Epithelial cell of esophagus (primary cell): ENCODE data around the gene TNNI3K.

Experiments
- DNase-seq: peaks from one replicate; pipeline ENCODE4 v3.0.0; 2010; ENCODE audit warnings: low read depth
- H3K4me3 ChIP-seq: 2 replicates; pipeline ENCODE4 v1.5.1; 2011; ENCODE audit warnings: mild to moderate bottlenecking, low read length, control low read depth
- TF ChIP-seq, protein P1 (sequence below): IDR thresholded peaks from 2 replicates; pipeline ENCODE4 v1.5.1; 2011; ENCODE audit warnings: low read depth, mild to moderate bottlenecking, low read length, control low read depth, inconsistent platforms; ENCODE audit not compliant: insufficient read depth; ENCODE audit errors: missing control alignments

TNNI3K gene

DNA sequence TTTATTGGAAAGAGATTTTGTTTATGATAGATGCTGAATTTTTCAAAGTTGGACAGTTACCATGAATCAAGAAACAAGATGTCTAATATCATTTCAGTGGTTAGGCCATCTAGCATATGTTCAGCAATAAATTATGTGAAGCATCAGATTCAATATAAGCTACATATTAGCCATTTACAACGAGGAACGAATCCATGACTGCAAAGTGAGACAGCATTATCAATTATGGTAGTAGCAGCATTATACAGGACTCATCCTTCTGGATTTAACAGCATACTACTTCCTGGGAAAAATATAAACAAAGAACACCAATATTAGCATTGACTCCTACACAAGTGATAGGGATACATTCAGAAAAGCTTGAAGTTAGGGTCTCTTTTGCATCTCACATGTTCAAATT is 218.1 kb downstream of the TNNI3K start:
- H3K4me3 ChIP-seq: no peak overlapping the region

DNA sequence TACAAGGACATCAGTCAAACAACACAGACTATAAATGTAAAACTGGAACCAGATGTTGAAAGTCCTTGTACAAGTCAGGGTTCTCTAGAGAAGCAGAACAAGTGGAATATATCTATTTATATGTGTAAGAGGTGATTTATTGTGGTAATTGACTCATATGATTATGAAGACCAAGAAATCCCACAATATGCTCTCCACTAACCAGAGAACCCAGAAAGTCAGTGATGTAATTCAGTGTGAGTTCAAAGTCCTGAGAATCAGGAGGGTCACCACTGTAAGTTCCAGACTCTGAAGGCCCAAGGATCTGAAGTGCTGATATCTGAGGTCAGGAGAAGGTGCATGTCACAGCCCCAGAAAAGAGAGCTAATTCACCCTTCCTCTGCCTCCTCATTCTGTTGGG is 220.2 kb downstream of the TNNI3K start:
- DNase-seq: no peak
- no peak overlapping the region for H3K4me3 ChIP-seq
- TF ChIP-seq, protein P1, sequence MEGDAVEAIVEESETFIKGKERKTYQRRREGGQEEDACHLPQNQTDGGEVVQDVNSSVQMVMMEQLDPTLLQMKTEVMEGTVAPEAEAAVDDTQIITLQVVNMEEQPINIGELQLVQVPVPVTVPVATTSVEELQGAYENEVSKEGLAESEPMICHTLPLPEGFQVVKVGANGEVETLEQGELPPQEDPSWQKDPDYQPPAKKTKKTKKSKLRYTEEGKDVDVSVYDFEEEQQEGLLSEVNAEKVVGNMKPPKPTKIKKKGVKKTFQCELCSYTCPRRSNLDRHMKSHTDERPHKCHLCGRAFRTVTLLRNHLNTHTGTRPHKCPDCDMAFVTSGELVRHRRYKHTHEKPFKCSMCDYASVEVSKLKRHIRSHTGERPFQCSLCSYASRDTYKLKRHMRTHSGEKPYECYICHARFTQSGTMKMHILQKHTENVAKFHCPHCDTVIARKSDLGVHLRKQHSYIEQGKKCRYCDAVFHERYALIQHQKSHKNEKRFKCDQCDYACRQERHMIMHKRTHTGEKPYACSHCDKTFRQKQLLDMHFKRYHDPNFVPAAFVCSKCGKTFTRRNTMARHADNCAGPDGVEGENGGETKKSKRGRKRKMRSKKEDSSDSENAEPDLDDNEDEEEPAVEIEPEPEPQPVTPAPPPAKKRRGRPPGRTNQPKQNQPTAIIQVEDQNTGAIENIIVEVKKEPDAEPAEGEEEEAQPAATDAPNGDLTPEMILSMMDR: no peak

More for the DNA sequence above, 218.1 kb downstream of the TNNI3K start:
- TF ChIP-seq, protein P1: no peak
- DNase-seq: no peak

DNA sequence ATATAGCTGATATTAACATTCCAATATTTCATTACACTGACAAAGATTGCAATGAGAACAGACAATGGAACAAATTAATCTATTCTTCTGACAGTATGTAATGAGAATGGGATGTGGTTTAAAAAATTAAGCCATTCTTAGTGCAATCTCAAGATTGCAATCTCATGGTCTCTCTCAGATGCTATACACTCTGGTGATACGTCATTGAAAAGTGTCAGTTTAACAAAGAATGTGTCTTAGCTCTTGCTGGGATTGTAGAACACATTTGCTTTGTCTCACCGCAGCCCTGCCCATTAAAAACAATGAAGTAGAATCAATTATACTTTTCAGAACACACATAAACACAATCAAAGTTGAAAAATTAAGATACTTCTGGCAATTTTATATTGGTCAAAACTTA is 222.1 kb downstream of the TNNI3K start:
- no peak for DNase-seq
- no peak overlapping the region for H3K4me3 ChIP-seq
- TF ChIP-seq, protein P1: no peak

DNA sequence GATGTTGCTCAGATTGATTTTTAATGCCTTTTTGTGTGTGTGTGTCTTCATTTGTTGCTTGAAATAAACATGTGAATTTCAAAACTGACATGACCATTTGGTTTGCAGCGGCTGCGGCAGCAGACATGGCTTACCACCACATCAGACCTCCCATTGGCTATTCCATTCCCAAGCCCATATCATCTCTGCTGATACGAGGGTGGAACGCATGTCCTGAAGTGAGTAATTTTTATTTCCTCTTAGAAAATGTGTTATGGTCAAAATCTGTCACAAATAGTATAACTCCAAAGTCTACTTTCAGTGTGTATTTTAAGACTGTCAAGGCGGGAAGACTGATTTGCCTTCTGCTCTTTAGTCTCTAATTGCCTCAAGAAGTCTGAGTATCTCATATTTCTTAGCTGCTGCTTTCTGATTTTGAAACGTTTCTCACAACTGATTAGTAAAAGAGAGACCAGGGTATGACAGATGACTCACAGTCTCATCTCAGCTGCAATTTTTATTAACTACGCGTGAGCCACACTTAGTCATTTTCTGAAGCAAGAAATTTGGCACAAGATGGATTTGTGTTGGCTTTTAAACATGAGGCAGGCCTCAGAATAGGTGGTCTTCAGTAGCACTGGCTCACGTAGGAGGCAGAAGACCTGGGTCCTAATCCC is 228.3 kb downstream of the TNNI3K start:
- peak; percentile 63 for DNase-seq
- TF ChIP-seq, protein P1: no peak
- no peak overlapping the region for H3K4me3 ChIP-seq

DNA sequence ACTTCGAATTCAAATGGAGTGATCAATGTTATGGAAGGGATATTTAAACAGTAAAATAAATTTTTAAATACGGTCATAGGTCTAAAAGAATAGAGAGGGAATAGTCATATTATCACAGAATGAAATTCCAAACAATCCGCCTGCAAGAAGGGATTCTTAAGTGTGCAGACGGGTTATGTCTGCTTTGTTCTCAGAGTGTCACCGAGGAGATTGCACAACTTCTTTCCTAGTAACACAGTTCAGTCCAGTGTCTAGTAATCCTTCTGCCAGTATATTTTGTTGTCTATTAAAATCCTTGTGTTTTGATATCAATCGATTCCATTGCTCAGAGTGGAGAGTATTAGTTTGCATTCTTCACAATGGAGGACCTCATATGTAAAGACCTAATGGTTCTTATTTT is 228.8 kb downstream of the TNNI3K start:
- no peak for DNase-seq
- no peak overlapping the region for H3K4me3 ChIP-seq
- TF ChIP-seq, protein P1: no peak

DNA sequence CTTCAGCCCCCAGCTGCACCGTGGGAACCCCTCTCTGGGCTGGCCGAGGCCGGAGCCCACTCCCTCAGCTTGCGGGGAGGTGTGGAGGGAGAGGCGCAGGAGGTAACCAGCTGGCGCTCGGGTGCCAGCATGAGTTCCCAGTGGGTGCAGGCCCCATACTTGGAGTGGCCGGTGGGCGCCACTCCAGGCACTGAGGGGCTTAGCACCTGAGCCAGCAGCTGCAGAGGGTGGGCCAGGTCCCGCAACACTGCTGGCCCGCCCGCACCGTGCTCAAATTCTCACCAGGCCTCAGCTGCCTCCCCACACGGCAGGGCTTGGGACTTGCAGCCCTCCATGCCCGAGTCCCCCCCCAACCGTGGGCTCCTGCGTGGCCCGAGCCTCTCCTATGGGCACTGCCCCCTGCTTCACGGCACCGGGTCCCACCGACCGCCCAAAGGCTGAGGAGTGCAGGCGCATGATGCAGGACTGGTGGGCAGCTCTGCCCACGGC is 230.1 kb downstream of the TNNI3K start:
- DNase-seq: no peak
- no peak overlapping the region for H3K4me3 ChIP-seq
- TF ChIP-seq, protein P1: no peak
